Measurements from ENCODE around the gene SV2A.
"Not testable (repeated sequence)": the region's sequence is repeated elsewhere in the genome, so short reads cannot be mapped to it uniquely, and the experiment has no call there.

SV2A gene

GRCh38 chr1:149917571-149918144 is at the start of gene SV2A:
TSS of gene SV2A (minus strand) at chr1:149917844. CDS start at chr1:149913840, 4,004 bp downstream.
- no peak for DNase-seq (ENCODE audit: low read depth, low spot score)

- no peak for DNase-seq (ENCODE audit: low read depth, low spot score)
Measured at GRCh38 chr1:149967041-149967440, 49.4 kb upstream of the SV2A start.

GRCh38 chr1:149966405-149966804 is 48.8 kb upstream of the SV2A start:
- no peak for DNase-seq (ENCODE audit: low read depth, low spot score)

- no peak for DNase-seq (ENCODE audit: low read depth, low spot score)
Measured at GRCh38 chr1:149965440-149965839, 47.8 kb upstream of the SV2A start.

GRCh38 chr1:149963358-149963757 is 45.7 kb upstream of the SV2A start:
- DNase-seq (ENCODE audit: low read depth, low spot score): no peak

GRCh38 chr1:149962736-149963135 is 45.1 kb upstream of the SV2A start:
- no peak for DNase-seq (ENCODE audit: low read depth, low spot score)

- DNase-seq (ENCODE audit: low read depth, low spot score): no peak
Measured at GRCh38 chr1:149962039-149962647, 44.5 kb upstream of the SV2A start.

- not testable (repeated sequence) for DNase-seq (ENCODE audit: low read depth, low spot score)
Measured at GRCh38 chr1:149957548-149957947, 39.9 kb upstream of the SV2A start.

GRCh38 chr1:149949911-149950310 is 32.3 kb upstream of the SV2A start:
- DNase-seq (ENCODE audit: low read depth, low spot score): no peak

- no peak for DNase-seq (ENCODE audit: low read depth, low spot score)
Measured at GRCh38 chr1:149945206-149945605, 27.6 kb upstream of the SV2A start.

GRCh38 chr1:149942885-149943284 is 25.2 kb upstream of the SV2A start:
- DNase-seq (ENCODE audit: low read depth, low spot score): no peak

GRCh38 chr1:149942207-149942606 is 24.6 kb upstream of the SV2A start:
- no peak for DNase-seq (ENCODE audit: low read depth, low spot score)

GRCh38 chr1:149940427-149940826 is 22.8 kb upstream of the SV2A start:
- no peak for DNase-seq (ENCODE audit: low read depth, low spot score)

- DNase-seq (ENCODE audit: low read depth, low spot score): not testable (repeated sequence)
Measured at GRCh38 chr1:149938668-149939003, 21.0 kb upstream of the SV2A start.

GRCh38 chr1:149937759-149938158 is 20.1 kb upstream of the SV2A start:
- DNase-seq (ENCODE audit: low read depth, low spot score): no peak

GRCh38 chr1:149936992-149937705 is 19.5 kb upstream of the SV2A start:
- DNase-seq (ENCODE audit: low read depth, low spot score): no peak

GRCh38 chr1:149936170-149936991 is 18.7 kb upstream of the SV2A start, which contains the start of gene MTMR11:
TSS of gene MTMR11 (minus strand) at chr1:149936879. CDS start at chr1:149936647, 232 bp downstream.
- no peak for DNase-seq (ENCODE audit: low read depth, low spot score)

- DNase-seq (ENCODE audit: low read depth, low spot score): no peak
Measured at GRCh38 chr1:149934356-149934755, 16.7 kb upstream of the SV2A start.

GRCh38 chr1:149933208-149933607 is 15.6 kb upstream of the SV2A start:
- DNase-seq (ENCODE audit: low read depth, low spot score): no peak

- no peak for DNase-seq (ENCODE audit: low read depth, low spot score)
Measured at GRCh38 chr1:149932474-149932873, 14.8 kb upstream of the SV2A start.

- no peak for DNase-seq (ENCODE audit: low read depth, low spot score)
Measured at GRCh38 chr1:149931212-149931790, 13.7 kb upstream of the SV2A start.

- no peak for DNase-seq (ENCODE audit: low read depth, low spot score)
Measured at GRCh38 chr1:149929856-149930255, 12.2 kb upstream of the SV2A start.

Measured in activated CD4-positive, CD25-positive, alpha-beta regulatory T cell treated with anti-CD3 and anti-CD28 coated beads, Interleukin-2, amount 50 U/mL, for 16 hours (primary cell).